WI38 (cell line): ENCODE results near the gene LTBP1.

Source experiments
- H3K4me3 ChIP-seq: 2 replicates; pipeline ENCODE4 v1.5.1; 2011; ENCODE audit warnings: low read depth, mild to moderate bottlenecking, control low read depth, low read length
- CTCF ChIP-seq: IDR thresholded peaks from 2 replicates; pipeline ENCODE4 v1.5.1; 2012; ENCODE audit warnings: low read depth, mild to moderate bottlenecking, control low read depth, low read length

LTBP1 gene

GRCh38 chr2:33333433-33333832, 386.7 kb downstream of the LTBP1 start:
- TF ChIP-seq CTCF = no peak
- H3K4me3 ChIP-seq = no peak overlapping the region

- TF ChIP-seq CTCF = no peak
- no peak overlapping the region for H3K4me3 ChIP-seq
Observed at GRCh38 chr2:33334083-33334482, 387.3 kb downstream of the LTBP1 start.

DNA sequence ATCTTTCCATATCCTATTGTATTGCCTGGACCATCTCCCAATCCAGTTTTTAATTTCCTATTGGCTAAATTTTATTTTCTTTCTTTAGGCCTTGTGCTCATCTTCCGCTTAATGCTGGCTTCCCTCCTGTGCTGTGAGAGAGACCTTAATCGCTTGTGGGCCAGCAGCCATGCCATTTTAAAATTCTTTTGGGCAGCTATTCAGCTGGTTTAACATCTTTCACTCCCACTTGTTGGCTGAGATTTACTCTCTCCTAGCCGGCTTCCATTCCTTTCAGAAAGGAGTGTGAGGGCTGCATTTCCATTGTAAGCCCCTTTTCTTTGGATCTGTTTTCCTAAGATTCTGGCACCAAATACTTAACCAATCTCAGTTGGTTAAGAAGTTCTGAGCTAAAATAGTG, 388.8 kb downstream of the LTBP1 start:
- no peak for TF ChIP-seq CTCF
- H3K4me3 ChIP-seq = no peak overlapping the region

DNA sequence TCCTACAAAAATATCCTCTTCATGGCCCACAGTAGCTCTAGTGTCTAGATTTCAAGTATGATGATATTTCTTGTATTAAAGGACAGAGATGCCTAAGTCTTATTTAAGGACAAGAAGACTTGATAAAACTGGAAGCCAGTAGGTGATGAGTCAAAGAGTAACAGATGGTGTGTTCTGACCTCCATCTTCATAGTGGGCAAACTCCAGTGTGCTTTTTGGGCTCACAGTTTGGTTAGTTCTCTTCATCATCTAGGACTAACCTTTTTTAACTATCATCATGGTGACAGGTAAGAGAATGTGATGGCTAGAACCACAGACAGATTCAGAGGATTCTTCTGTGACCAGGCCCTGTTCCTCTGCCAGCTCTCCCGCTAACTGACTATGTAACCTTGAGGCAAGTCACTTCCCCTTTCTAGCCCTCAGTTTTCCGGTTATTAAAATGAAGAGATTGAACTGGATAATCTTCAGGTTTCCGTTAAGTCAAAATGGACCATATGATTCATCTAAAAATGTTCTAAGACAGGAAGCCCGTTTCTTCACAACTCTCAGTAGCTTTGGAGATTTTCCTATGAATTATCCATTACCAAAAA, 389.4 kb downstream of the LTBP1 start:
- TF ChIP-seq CTCF = no peak
- H3K4me3 ChIP-seq = no peak overlapping the region

DNA sequence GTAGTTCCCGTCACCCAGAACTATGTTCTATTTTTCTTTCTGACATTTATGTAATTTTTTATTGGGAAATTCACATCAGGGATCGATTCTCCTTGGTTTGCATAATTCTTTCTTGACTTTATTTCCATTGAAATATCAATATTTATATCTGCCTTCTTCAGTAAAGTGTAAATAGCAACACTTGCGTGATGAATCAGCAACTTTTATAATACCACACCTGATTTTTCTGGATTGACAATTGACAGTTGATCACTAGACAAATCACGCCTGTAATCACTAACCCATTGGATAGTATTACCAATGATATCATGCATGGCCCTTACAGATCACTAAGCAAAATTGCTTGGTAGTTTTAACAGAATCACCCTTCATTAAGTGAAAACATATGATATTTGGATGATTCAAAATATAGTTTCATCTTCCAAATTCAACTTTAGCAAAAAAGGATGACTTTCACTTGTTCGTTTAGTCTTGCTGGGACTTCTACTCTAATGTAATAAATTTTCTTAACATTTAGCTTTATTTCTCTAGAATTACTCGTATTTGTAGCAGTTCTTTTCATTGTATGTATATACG, 390.7 kb downstream of the LTBP1 start:
- H3K4me3 ChIP-seq = no peak overlapping the region
- TF ChIP-seq CTCF = no peak

- no peak for TF ChIP-seq CTCF
- H3K4me3 ChIP-seq = no peak overlapping the region
Observed at GRCh38 chr2:33337981-33338380, 391.2 kb downstream of the LTBP1 start.

- H3K4me3 ChIP-seq = no peak overlapping the region
- no peak for TF ChIP-seq CTCF
Observed at GRCh38 chr2:33339269-33339668, 392.5 kb downstream of the LTBP1 start.
